Keratinocyte (primary cell): ENCODE measurements around the gene PYROXD2. TPM values are rescaled to one million over a fixed set of nuclear protein-coding genes. Genes with fewer than 3 reads are reported as not detected.

Source experiments
- DNase-seq: peaks from one replicate; pipeline ENCODE4 v3.0.0-alpha.2; 2011; ENCODE audit warnings: low read depth, missing footprints, low spot score
- FAIRE-seq: peaks from 2 replicates; lab custom pipeline; 2011; peaks lifted over from hg19 to GRCh38; lab: Jason Lieb, UNC
- H2AFZ ChIP-seq: 2 replicates; pipeline ENCODE4 v1.6.0; 2012; ENCODE audit warnings: low read length, control low read depth, inconsistent platforms; ENCODE audit not compliant: control insufficient read depth
- H3K27ac ChIP-seq: 2 replicates; pipeline ENCODE4 v1.5.1; 2011; ENCODE audit warnings: low read length; ENCODE audit not compliant: control insufficient read depth, insufficient read depth
- H3K27me3 ChIP-seq: 3 replicates; pipeline ENCODE4 v1.6.0; 2011; ENCODE audit warnings: low read length; ENCODE audit not compliant: control insufficient read depth, insufficient read depth; ENCODE audit errors: extremely low read depth
- H3K36me3 ChIP-seq, 2 experiments: 2 replicates in 1 of 2; 3 replicates in 1 of 2; pipeline ENCODE4 v1.5.1; 2011; ENCODE audit warnings: low read length in 2 of 2, mild to moderate bottlenecking in 1 of 2; ENCODE audit not compliant: control insufficient read depth in 2 of 2, insufficient read depth in 2 of 2; ENCODE audit errors: extremely low read depth in 1 of 2
- H3K4me1 ChIP-seq: 3 replicates; pipeline ENCODE4 v1.5.1; 2011; ENCODE audit warnings: low read length; ENCODE audit not compliant: control insufficient read depth, insufficient read depth; ENCODE audit errors: extremely low read depth
- H3K4me2 ChIP-seq: 3 replicates; pipeline ENCODE4 v1.6.0; 2011; ENCODE audit warnings: low read depth, low read length; ENCODE audit not compliant: control insufficient read depth, insufficient read depth; ENCODE audit errors: extremely low read depth
- H3K4me3 ChIP-seq, 3 experiments: fragments of 200-600 bp in 1 of 3; sonication (generic) in 1 of 3; 2 replicates in 2 of 3; 3 replicates in 1 of 3; pipeline ENCODE4 v1.5.1; 2011 to 2016; ENCODE audit warnings: low read length in 3 of 3, mild to moderate bottlenecking in 3 of 3, control low read depth in 2 of 3, inconsistent platforms in 1 of 3, low read depth in 1 of 3, mixed read lengths in 1 of 3, mixed run types in 1 of 3, moderate library complexity in 1 of 3; ENCODE audit not compliant: control insufficient read depth in 2 of 3, insufficient read depth in 2 of 3; ENCODE audit errors: extremely low read depth in 1 of 3
- H3K79me2 ChIP-seq: 2 replicates; pipeline ENCODE4 v1.6.0; 2012; ENCODE audit warnings: low read length; ENCODE audit not compliant: control insufficient read depth, insufficient read depth
- H3K9ac ChIP-seq: 3 replicates; pipeline ENCODE4 v1.6.0; 2011; ENCODE audit warnings: low read length; ENCODE audit not compliant: control insufficient read depth, insufficient read depth; ENCODE audit errors: extremely low read depth
- H3K9me1 ChIP-seq: 3 replicates; pipeline ENCODE4 v1.6.0; 2011; ENCODE audit warnings: low read length; ENCODE audit not compliant: control insufficient read depth, insufficient read depth; ENCODE audit errors: extremely low read depth
- H3K9me3 ChIP-seq: 2 replicates; pipeline ENCODE4 v1.5.1; 2012; ENCODE audit warnings: low read depth, low read length; ENCODE audit not compliant: control insufficient read depth
- H4K20me1 ChIP-seq: 3 replicates; pipeline ENCODE4 v1.6.0; 2011; ENCODE audit warnings: low read length; ENCODE audit not compliant: control insufficient read depth, insufficient read depth; ENCODE audit errors: extremely low read depth
- CTCF ChIP-seq, 3 experiments: IDR thresholded peaks in 1 of 3; conservative IDR thresholded peaks in 1 of 3; optimal IDR thresholded peaks in 1 of 3; 2 replicates in 2 of 3; 3 replicates in 1 of 3; pipeline versions ENCODE3 to v1.5.1; 2011; ENCODE audit warnings: low read length in 3 of 3, mild to moderate bottlenecking in 3 of 3, moderate library complexity in 2 of 3, control low read depth in 1 of 3, inconsistent platforms in 1 of 3; ENCODE audit not compliant: insufficient read depth in 2 of 3; ENCODE audit errors: extremely low read depth in 1 of 3
- EZH2 ChIP-seq: IDR thresholded peaks from one replicate; pipeline ENCODE4 v1.6.1; 2012; ENCODE audit warnings: inconsistent platforms, mild to moderate bottlenecking, low read length, moderate library complexity
- dilution Hi-C: fragments of 300-500 bp; cut with MboI; formaldehyde crosslinking; loops from one replicate; pipeline ENCODE4 v1.7.0; 2020; ENCODE audit warnings: low sequenced_read_pairs; ENCODE audit not compliant: extremely low pct_ligation_motif_present
- polyA plus RNA-seq, 5 experiments: library from polyadenylated mRNA; depleted of rRNA in 3 of 5; stranded (reverse) in 3 of 5; stranded (forward) in 1 of 5; unstranded in 1 of 5; fragments of >200 nt; gene quantifications; 1 replicate in 1 of 5; 2 replicates in 3 of 5; 3 replicates in 1 of 5; pipeline versions ENCODE4 v1.2.1 to v1.2.3, GENCODE V29; 2011 to 2012; ENCODE audit warnings: missing spikeins in 2 of 5, low read depth in 1 of 5, low replicate concordance in 1 of 5

Gene PYROXD2
- polyA plus RNA-seq, 1 donor (not counting 4 experiments of a cell fraction or from before 2014, with no cell fraction given) = 4.4 TPM

- Histone ChIP-seq H3K4me1 (peaks cover 13% of the 10 kb centered on the region), H4K20me1 (no peaks in the 10 kb centered on the region), H3K36me3 (no peaks in the 10 kb centered on the region), H3K9ac (peak overlapping the region; percentile 51), H3K4me3 (peak overlapping the region in 1 of 3 experiments; percentile 27), H3K27ac (peak overlapping the region; percentile 54), H3K4me2 (peak overlapping the region; percentile 74), H3K9me1 (no peaks in the 10 kb centered on the region), H3K9me3 (no peaks in the 10 kb centered on the region), H3K27me3 (no peaks in the 10 kb centered on the region), H3K79me2 (no peaks in the 10 kb centered on the region), H2AFZ (peak overlapping the region; percentile 47)
- dilution Hi-C loops = no loop called here
- FAIRE-seq = no peak
- TF ChIP-seq CTCF (optimal IDR thresholded peaks at IDR 0.05 in 1 of 3, IDR thresholded peaks at IDR 0.05 in 1 of 3, conservative IDR thresholded peaks at IDR 0.05 in 1 of 3; ENCODE audit: extremely low read depth in 1 of 3, insufficient read depth in 2 of 3, low read length in 3 of 3) = no peak
- TF ChIP-seq EZH2 = no peak
- DNase-seq = no peak
These were observed 10.2 kb downstream of the PYROXD2 start for GRCh38 chr10:98404571-98405359.

- H2AFZ ChIP-seq = peak overlapping the region; percentile 47
- H3K79me2 ChIP-seq = no peaks in the 10 kb centered on the region
- DNase-seq = no peak
- peak overlapping the region in 1 of 3 experiments; percentile 27 for H3K4me3 ChIP-seq
- dilution Hi-C loops = no loop called here
- no peaks in the 10 kb centered on the region for H3K9me3 ChIP-seq
- H3K4me1 ChIP-seq = peaks cover 13% of the 10 kb centered on the region
- FAIRE-seq = no peak
- peak overlapping the region; percentile 51 for H3K9ac ChIP-seq
- H3K4me2 ChIP-seq = peak overlapping the region; percentile 74
- no peaks in the 10 kb centered on the region for H3K27me3 ChIP-seq
- H3K27ac ChIP-seq = peak overlapping the region; percentile 54
- no peaks in the 10 kb centered on the region for H3K36me3 ChIP-seq
- no peaks in the 10 kb centered on the region for H3K9me1 ChIP-seq
- no peaks in the 10 kb centered on the region for H4K20me1 ChIP-seq
- TF ChIP-seq EZH2 (no peak), CTCF (optimal IDR thresholded peaks at IDR 0.05 in 1 of 3, IDR thresholded peaks at IDR 0.05 in 1 of 3, conservative IDR thresholded peaks at IDR 0.05 in 1 of 3; ENCODE audit: extremely low read depth in 1 of 3, insufficient read depth in 2 of 3, low read length in 3 of 3) (no peak)
These were observed 11.0 kb downstream of the PYROXD2 start for GRCh38 chr10:98403812-98404504.
